GM13977 (cell line): Measurements from ENCODE around the gene AOAH.

Experiments
- DNase-seq: peaks from one replicate; pipeline ENCODE4 v3.0.0; 2012; ENCODE audit warnings: low spot score
- in situ Hi-C: fragments of 300-500 bp; cut with MboI; formaldehyde crosslinking; loops from one replicate; pipeline ENCODE4 v1.12.0; 2022; ENCODE audit warnings: low sequenced_read_pairs, low pct_unique_long_range_greater_than_20kb, mixed read lengths, inconsistent platforms; ENCODE audit not compliant: unreplicated experiment
- TF ChIP-seq, protein P1 (sequence below): IDR thresholded peaks from 2 replicates; pipeline ENCODE4 v1.5.1; 2012; ENCODE audit warnings: mild to moderate bottlenecking, control low read depth; ENCODE audit not compliant: insufficient read depth; ENCODE audit errors: extremely low read depth, missing control alignments

Gene AOAH

DNA sequence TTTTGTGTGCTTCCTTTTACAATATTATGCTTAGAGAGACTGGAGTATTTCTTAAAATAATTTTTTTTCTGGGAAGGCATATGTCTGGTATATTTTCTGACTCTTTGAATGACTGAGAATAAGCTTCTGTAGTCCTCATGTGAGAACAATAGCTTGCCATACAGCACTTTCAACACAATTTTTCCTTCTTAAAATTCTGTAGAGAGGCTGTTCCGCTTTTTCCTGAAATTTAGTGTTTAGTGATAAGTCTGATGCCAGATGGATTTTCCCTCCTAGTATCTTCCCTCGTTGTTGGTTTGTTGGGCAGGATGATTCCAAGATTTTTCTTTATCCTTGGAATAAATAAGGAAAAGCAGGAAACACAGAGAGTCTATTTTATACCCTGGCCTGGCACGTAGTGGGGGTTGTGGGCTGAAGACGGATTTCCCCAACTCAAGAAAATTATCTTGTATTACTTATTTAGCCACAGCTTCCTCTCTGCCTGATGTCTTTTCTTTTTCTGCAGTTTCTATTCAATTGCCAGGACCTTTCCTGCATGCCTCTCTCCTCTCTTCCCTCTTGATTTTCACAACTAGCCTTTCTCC, 111.2 kb downstream of the AOAH start:
- TF ChIP-seq, protein P1, sequence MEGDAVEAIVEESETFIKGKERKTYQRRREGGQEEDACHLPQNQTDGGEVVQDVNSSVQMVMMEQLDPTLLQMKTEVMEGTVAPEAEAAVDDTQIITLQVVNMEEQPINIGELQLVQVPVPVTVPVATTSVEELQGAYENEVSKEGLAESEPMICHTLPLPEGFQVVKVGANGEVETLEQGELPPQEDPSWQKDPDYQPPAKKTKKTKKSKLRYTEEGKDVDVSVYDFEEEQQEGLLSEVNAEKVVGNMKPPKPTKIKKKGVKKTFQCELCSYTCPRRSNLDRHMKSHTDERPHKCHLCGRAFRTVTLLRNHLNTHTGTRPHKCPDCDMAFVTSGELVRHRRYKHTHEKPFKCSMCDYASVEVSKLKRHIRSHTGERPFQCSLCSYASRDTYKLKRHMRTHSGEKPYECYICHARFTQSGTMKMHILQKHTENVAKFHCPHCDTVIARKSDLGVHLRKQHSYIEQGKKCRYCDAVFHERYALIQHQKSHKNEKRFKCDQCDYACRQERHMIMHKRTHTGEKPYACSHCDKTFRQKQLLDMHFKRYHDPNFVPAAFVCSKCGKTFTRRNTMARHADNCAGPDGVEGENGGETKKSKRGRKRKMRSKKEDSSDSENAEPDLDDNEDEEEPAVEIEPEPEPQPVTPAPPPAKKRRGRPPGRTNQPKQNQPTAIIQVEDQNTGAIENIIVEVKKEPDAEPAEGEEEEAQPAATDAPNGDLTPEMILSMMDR: no peak
- in situ Hi-C loops: no loop called here
- no peak for DNase-seq

DNA sequence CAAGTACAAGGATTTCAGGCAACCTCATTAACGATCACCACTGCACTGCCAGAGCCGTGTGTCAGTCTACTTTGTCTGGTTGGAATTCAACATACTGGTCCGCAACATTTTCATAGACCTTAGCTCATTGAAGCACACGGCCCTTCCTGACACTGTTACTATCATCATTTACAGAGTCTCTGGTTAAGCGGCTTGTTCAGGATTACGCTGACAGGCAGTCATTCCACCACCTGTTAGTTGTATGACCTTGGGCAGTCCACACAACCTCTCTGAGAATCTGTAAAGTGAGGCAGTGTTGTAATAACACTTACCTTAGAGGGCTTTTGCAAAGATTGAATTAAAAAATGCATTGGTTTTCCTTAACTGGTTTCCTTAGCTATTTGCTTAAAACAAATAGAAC, 112.6 kb downstream of the AOAH start:
- TF ChIP-seq, protein P1: no peak
- in situ Hi-C loops: no loop called here
- no peak for DNase-seq

DNA sequence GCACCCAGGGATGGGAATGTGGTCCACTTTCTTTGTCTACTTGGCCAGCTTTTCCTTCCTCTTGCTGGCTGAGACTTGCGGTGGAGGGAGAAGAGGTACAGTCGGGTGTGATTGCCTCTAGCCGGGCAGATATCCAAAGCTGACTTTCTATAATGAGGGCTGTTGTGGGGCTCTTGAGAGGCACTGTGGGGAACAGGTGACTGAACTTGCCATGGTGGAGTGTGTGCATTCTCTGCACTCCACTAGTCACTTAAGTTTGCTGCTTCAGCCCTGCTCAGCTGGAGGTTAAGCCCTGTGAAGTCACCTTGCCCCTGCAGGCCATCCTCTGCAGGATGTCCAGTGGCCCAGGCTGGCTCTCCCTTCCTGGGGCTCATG, 116.6 kb downstream of the AOAH start:
- in situ Hi-C loops: no loop called here
- no peak for DNase-seq

DNA sequence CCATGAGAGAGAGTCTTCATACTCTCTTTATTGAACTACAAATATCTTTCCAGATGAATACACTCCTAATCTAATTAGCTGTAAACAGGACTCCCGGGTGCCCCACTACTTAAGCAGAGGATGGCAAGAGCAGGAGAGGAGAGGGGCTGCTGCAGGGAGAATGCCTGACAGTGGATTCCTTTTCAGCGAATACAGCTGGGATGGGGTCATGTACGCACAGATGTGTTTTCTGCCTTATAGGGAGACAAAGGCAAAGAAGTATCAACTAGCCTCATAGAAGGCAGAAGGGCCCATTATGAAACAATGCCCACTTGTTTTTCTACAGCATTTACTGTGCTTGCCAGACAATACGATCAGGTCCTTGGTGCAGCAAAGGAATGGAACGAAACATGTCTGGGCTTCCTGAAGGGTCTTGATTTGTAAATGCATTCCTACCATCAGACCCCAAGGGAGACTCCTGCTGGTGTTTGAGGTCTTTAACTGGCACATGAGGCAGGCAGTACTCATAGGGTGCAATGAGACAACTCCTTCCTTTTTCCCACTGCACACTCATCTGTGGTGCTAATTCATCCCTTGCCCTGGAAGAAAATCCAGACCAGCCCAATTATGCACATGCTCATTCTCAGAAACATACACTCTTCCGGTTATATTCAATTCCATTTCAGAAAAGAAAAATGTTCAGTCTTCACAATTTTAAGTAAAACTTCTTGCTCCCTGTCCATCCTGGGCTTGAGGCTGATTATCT, 117.1 kb downstream of the AOAH start:
- TF ChIP-seq, protein P1: no peak
- in situ Hi-C loops: no loop called here
- DNase-seq: no peak

More for the DNA sequence above, 116.6 kb downstream of the AOAH start:
- TF ChIP-seq, protein P1: no peak

DNA sequence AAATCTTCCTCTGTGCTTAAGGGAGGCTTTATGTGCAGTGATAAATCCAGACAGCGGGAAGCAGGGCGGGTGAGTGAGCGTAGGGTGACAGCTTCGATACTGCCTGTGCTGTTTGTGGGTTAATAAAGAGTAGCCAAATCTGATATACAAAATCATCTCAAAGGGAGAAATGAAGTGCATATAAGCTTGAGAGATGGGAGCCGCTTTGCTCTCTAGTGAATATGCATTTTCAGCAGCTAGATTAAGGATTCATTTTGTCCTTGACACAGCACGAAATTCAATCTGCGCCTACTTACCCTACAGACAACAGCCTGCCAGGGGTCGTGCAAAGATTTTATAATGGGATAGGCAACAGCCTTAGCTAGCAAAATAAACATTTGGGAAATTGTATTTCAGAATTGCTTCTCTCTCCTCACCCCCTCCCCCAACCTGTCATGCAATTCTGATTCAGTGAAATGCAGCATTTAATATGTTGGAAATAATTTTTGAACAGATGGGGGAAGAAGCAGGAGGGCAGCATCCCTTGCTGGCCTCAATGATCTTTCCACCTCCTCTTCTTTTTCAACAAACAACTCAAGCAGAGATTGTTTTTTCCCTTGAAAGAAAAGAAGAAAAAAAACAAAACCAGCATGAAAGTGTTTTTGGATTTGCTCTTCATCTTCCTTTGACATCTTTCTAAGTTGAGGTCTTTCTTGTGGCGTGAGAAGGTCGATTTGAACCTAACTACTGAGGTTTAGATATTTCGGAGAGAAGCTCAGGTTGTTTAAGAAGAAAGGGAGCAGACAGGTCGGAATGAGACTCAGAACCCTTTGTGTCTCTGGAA, 117.9 kb downstream of the AOAH start:
- in situ Hi-C loops: no loop called here
- TF ChIP-seq, protein P1: no peak
- no peak for DNase-seq

DNA sequence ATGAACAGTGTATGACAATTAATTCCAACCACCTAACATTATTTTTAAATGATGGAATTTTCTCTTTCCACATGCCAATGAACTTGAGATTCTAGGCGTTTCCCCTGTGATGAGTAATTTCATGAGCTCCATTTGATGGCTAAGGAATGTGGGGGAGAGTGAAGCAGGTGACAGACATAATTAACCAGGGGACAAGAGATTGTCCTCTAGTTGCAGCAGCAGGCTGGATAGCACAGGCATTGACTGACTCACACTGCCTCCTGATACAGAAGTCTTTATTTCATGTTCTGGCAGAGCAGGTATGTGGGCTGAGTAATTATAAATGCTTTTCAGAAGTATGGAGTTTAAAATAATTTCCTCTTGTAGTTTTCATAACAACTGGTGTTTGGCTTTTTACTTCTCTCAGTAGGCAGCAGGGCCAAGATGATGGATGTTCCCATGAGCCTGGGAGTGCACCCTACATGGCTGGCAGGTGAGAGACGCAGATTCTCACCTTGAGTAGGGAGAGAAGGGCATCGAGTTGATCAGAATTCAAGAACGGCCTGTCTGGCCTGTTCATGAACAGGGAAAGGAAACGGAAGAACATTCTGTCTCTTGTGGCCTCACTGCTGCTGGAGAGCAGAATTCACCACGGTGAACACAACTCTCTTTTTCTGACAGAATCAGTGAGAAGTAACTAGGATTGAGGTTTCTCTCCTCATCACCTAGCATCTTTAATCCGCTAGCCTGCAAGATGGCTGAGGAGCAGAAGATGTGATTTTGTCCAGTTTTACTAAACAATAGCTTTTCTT, 118.8 kb downstream of the AOAH start:
- in situ Hi-C loops: no loop called here
- DNase-seq: no peak
- TF ChIP-seq, protein P1: no peak
